HCT116 (cell line): ENCODE results near the gene TMEM101. TPM values are rescaled to one million over a fixed set of nuclear protein-coding genes. Genes with fewer than 3 reads are reported as not detected.

Experiments used
- ATAC-seq: fragments of 200-7000 bp; cut with Tn5 transposase; 2 replicates; pipeline ENCODE4 v1.9.1; 2020; ENCODE audit warnings: mild to moderate bottlenecking, moderate library complexity
- BruUV-seq: library from RNA; stranded (reverse); fragments of 400-500 nt; replicated peaks from 2 replicates; lab custom pipeline; 2021; lab: Mats Ljungman, UMichigan
- CTCF ChIA-PET: fragments of 300-600 bp; sonication (Branson Sonifier 250); formaldehyde crosslinking; loops from one replicate; lab custom pipeline; 2021; ENCODE audit warnings: antibody characterized with exemption; lab: Charles Lee
- POLR2A ChIA-PET: fragments of 300-600, 350-600 bp; sonication (Branson Sonifier 250); formaldehyde crosslinking; loops from one replicate; lab custom pipeline; 2021; ENCODE audit warnings: antibody characterized with exemption; lab: Charles Lee
- RAD21 ChIA-PET, 2 experiments: fragments of 300-600 bp; sonication (Branson Sonifier 250); formaldehyde crosslinking; loops; one replicate each; lab custom pipeline; 2023; ENCODE audit warnings: low total read pairs in 2 of 2; ENCODE audit not compliant: uncharacterized antibody in 2 of 2, unreplicated experiment in 2 of 2, low non-redundant PET in 1 of 2; lab: Charles Lee
- DNase-seq: peaks from one replicate; pipeline ENCODE4 v3.0.0-alpha.2; 2010; ENCODE audit warnings: low read depth, low spot score
- H2AFZ ChIP-seq: fragments of 200-600 bp; shearing (Covaris generic), sonication (generic); 2 replicates; pipeline ENCODE4 v1.6.1; 2017; ENCODE audit warnings: low read depth, mixed run types, mixed read lengths, antibody characterized with exemption, low read length; ENCODE audit not compliant: poor library complexity, severe bottlenecking
- H3K27ac ChIP-seq: 2 replicates; pipeline ENCODE4 v1.5.1; 2012; ENCODE audit warnings: low read depth, low read length
- H3K27me3 ChIP-seq: fragments of 200-600 bp; sonication (generic); 2 replicates; pipeline ENCODE4 v1.6.1; 2016; ENCODE audit warnings: mixed run types, low read length, mixed read lengths; ENCODE audit not compliant: insufficient read depth
- H3K36me3 ChIP-seq, 2 experiments: fragments of 200-500 bp in 1 of 2; fragments of 200-600 bp in 1 of 2; sonication (Bioruptor generic) in 1 of 2; sonication (generic) in 1 of 2; 2 replicates each; pipeline versions ENCODE4 v1.5.1 to v1.6.1; 2014 to 2016; ENCODE audit warnings: low read length in 2 of 2, inconsistent platforms in 1 of 2, mixed read lengths in 1 of 2, mixed run types in 1 of 2; ENCODE audit not compliant: insufficient read depth in 2 of 2, control insufficient read depth in 1 of 2
- H3K4me1 ChIP-seq, 2 experiments: fragments of 200-600 bp in 1 of 2; sonication (generic) in 1 of 2; 2 replicates each; pipeline versions ENCODE4 v1.5.1 to v1.6.1; 2012 to 2017; ENCODE audit warnings: low read length in 2 of 2, inconsistent platforms in 1 of 2, mild to moderate bottlenecking in 1 of 2, mixed read lengths in 1 of 2, mixed run types in 1 of 2, moderate library complexity in 1 of 2; ENCODE audit not compliant: insufficient read depth in 2 of 2, control insufficient read depth in 1 of 2
- H3K4me2 ChIP-seq: fragments of 200-600 bp; sonication (generic); 2 replicates; pipeline ENCODE4 v1.6.1; 2017; ENCODE audit warnings: mixed run types, low read length, mixed read lengths
- H3K4me3 ChIP-seq, 2 experiments: fragments of 200-600 bp in 1 of 2; sonication (generic) in 1 of 2; replicated peaks in 1 of 2; 2 replicates each; pipeline ENCODE4 v1.5.1; 2011 to 2016; ENCODE audit warnings: low read length in 2 of 2, control low read depth in 1 of 2, low read depth in 1 of 2, mild to moderate bottlenecking in 1 of 2, mixed read lengths in 1 of 2, mixed run types in 1 of 2
- H3K79me2 ChIP-seq: fragments of 200-600 bp; sonication (generic); 2 replicates; pipeline ENCODE4 v1.6.1; 2017; ENCODE audit warnings: mild to moderate bottlenecking, mixed run types, low read length, moderate library complexity, mixed read lengths; ENCODE audit not compliant: insufficient read depth
- H3K9ac ChIP-seq: fragments of 200-600 bp; sonication (generic); 2 replicates; pipeline ENCODE4 v1.6.1; 2016; ENCODE audit warnings: low read length, mixed read lengths
- H3K9me2 ChIP-seq: fragments of 200-600 bp; sonication (generic), shearing (Covaris generic); 2 replicates; pipeline ENCODE4 v1.6.1; 2017; ENCODE audit warnings: mixed run types, mild to moderate bottlenecking, moderate library complexity; ENCODE audit not compliant: insufficient read depth
- H3K9me3 ChIP-seq, 2 experiments: fragments of 200-500 bp in 1 of 2; fragments of 200-600 bp in 1 of 2; sonication (Bioruptor generic) in 1 of 2; sonication (generic) in 1 of 2; 2 replicates each; pipeline ENCODE4 v1.6.1; 2014 to 2017; ENCODE audit warnings: low read length in 2 of 2, mixed read lengths in 2 of 2, inconsistent platforms in 1 of 2, low read depth in 1 of 2, mild to moderate bottlenecking in 1 of 2, mixed run types in 1 of 2, moderate library complexity in 1 of 2; ENCODE audit not compliant: control insufficient read depth in 1 of 2, insufficient read depth in 1 of 2
- H4K20me1 ChIP-seq: fragments of 200-600 bp; sonication (generic), shearing (Covaris generic); 2 replicates; pipeline ENCODE4 v1.6.1; 2017; ENCODE audit warnings: mixed run types, mild to moderate bottlenecking, moderate library complexity; ENCODE audit not compliant: insufficient read depth
- CBX3 ChIP-seq: IDR thresholded peaks from 2 replicates; pipeline ENCODE4 v1.6.1; 2012; ENCODE audit warnings: low read depth
- CEBPB ChIP-seq: IDR thresholded peaks from 2 replicates; pipeline ENCODE4 v1.6.1; 2012; ENCODE audit warnings: low read depth
- CTCF ChIP-seq, 3 experiments: fragments of 200-600 bp in 1 of 3; sonication (generic) in 1 of 3; IDR thresholded peaks in 2 of 3; conservative IDR thresholded peaks in 1 of 3; 2 replicates each; pipeline ENCODE4 v1.5.1; 2012 to 2017; ENCODE audit warnings: low read depth in 2 of 3, low read length in 2 of 3, antibody characterized with exemption in 1 of 3, borderline replicate concordance in 1 of 3, control low read depth in 1 of 3, mild to moderate bottlenecking in 1 of 3, mixed read lengths in 1 of 3, mixed run types in 1 of 3, moderate library complexity in 1 of 3; ENCODE audit not compliant: insufficient read depth in 1 of 3
- EGR1 ChIP-seq: IDR thresholded peaks from 2 replicates; pipeline ENCODE4 v1.6.1; 2012; ENCODE audit warnings: low read depth
- ELF1 ChIP-seq: IDR thresholded peaks from 2 replicates; pipeline ENCODE4 v1.6.1; 2012; ENCODE audit warnings: low read depth, borderline replicate concordance
- EZH2 ChIP-seq: fragments of 200-600 bp; sonication (generic); IDR thresholded peaks from 2 replicates; pipeline ENCODE4 v1.6.1; 2017; ENCODE audit warnings: antibody characterized with exemption, mixed run types
- EZH2phosphoT487 ChIP-seq: fragments of 200-600 bp; IDR thresholded peaks from 2 replicates; pipeline ENCODE4 v1.6.1; 2018; ENCODE audit warnings: antibody characterized with exemption, borderline replicate concordance
- FOSL1 ChIP-seq: IDR thresholded peaks from 2 replicates; pipeline ENCODE4 v1.6.1; 2012; ENCODE audit warnings: low read depth
- JUND ChIP-seq: IDR thresholded peaks from 2 replicates; pipeline ENCODE4 v1.6.1; 2012
- POLR2A ChIP-seq: IDR thresholded peaks from 2 replicates; pipeline ENCODE4 v1.7.0; 2011; ENCODE audit warnings: borderline replicate concordance; ENCODE audit not compliant: insufficient read depth, insufficient read length; ENCODE audit errors: extremely low read depth
- POLR2AphosphoS5 ChIP-seq: IDR thresholded peaks from 2 replicates; pipeline ENCODE4 v1.6.1; 2011; ENCODE audit warnings: mild to moderate bottlenecking, low read depth, low read length, moderate library complexity
- RAD21 ChIP-seq: IDR thresholded peaks from 2 replicates; pipeline ENCODE4 v1.6.1; 2012; ENCODE audit warnings: low read depth, mild to moderate bottlenecking
- SIN3A ChIP-seq: IDR thresholded peaks from 2 replicates; pipeline ENCODE4 v1.6.1; 2012; ENCODE audit warnings: low read depth
- SRF ChIP-seq: IDR thresholded peaks from 2 replicates; pipeline ENCODE4 v1.6.1; 2012; ENCODE audit warnings: low read depth
- TCF7L2 ChIP-seq: IDR thresholded peaks from 2 replicates; pipeline ENCODE4 v1.7.0; 2011; ENCODE audit warnings: borderline replicate concordance, inconsistent platforms; ENCODE audit not compliant: insufficient read depth, insufficient read length; ENCODE audit errors: extremely low read depth
- YY1 ChIP-seq: IDR thresholded peaks from 2 replicates; pipeline ENCODE4 v1.6.1; 2011; ENCODE audit warnings: low read length, low read depth, moderate library complexity, mild to moderate bottlenecking; ENCODE audit not compliant: insufficient replicate concordance; ENCODE audit errors: extremely low read depth
- ZFX ChIP-seq: fragments of 450-650 bp; IDR thresholded peaks from 2 replicates; pipeline ENCODE4 v1.6.1; 2017
- ZNF274 ChIP-seq: fragments of 200-500 bp; sonication (Bioruptor generic); IDR thresholded peaks from 2 replicates; pipeline ENCODE4 v1.6.1; 2014; ENCODE audit warnings: mild to moderate bottlenecking, low read depth, low read length, inconsistent platforms
- intact Hi-C: fragments of 100-400 bp; cut with micrococcal nuclease; formaldehyde crosslinking; loops from 2 replicates; pipeline ENCODE4 v1.10.0; 2022
- total RNA-seq: library from RNA; stranded (reverse); gene quantifications from one replicate; pipeline ENCODE4 v1.2.1, GENCODE V29; 2021; ENCODE audit not compliant: unreplicated experiment
- TF ChIP-seq, protein P1 (sequence below): IDR thresholded peaks from 2 replicates; pipeline ENCODE4 v1.6.1; 2012
- TF ChIP-seq, protein P2 (sequence below): IDR thresholded peaks from 2 replicates; pipeline ENCODE4 v1.6.1; 2012; ENCODE audit warnings: low read depth

The TMEM101 gene
- total RNA-seq, 1 experiment from 2014 or later: 43.8 TPM

DNA sequence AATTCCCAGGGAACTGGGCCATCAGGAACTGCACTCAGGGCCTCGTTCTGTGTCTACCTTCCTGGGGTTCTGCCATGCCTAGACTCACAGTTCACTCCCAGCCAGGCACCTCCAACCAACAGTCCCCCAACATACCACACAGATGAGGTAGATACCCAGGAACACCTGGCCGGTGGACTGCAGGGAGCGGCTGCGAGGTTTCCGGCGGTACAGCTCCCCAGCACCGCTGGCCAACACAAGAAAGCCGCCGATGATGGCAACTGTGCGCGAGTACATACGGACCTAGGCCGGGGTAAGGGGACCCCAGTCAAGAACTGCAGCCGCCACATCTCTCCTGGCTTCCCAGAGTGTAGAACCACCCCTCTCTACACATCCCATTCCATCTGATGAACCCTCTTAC, 1.9 kb downstream of the TMEM101 start:
- Histone ChIP-seq H4K20me1 (no peaks in the 10 kb centered on the region), H2AFZ (no peak overlapping the region), H3K36me3 (peaks cover 6 to 15% of the 10 kb centered on the region in 2 experiments; a peak in 3 of 4 replicates), H3K9ac (no peak overlapping the region), H3K9me2 (no peaks in the 10 kb centered on the region), H3K27me3 (no peaks in the 10 kb centered on the region), H3K4me3 (no peak overlapping the region), H3K4me1 (peaks cover 25 to 46% of the 10 kb centered on the region in 2 experiments), H3K4me2 (no peak overlapping the region), H3K9me3 (no peaks in the 10 kb centered on the region), H3K79me2 (peaks cover 37% of the 10 kb centered on the region), H3K27ac (no peak overlapping the region; the same call in 1 of the 2 replicates)
- BruUV-seq: no TSS peak
- ATAC-seq (no peak), DNase-seq (no peak)
- RAD21 ChIA-PET: no interaction called here
- POLR2A ChIA-PET: no interaction called here
- CTCF ChIA-PET: no interaction called here
- no peak for TF ChIP-seq YY1
- no peak for TF ChIP-seq CTCF (IDR thresholded peaks at IDR 0.05 in 2 of 3, conservative IDR thresholded peaks at IDR 0.05 in 1 of 3; ENCODE audit: borderline replicate concordance in 1 of 3, insufficient read depth in 1 of 3, low read depth in 2 of 3, low read length in 2 of 3)
- TF ChIP-seq FOSL1: no peak
- TF ChIP-seq EGR1: no peak
- no peak for TF ChIP-seq ZFX
- TF ChIP-seq SIN3A: no peak
- no peak for TF ChIP-seq POLR2AphosphoS5
- TF ChIP-seq, protein P1, sequence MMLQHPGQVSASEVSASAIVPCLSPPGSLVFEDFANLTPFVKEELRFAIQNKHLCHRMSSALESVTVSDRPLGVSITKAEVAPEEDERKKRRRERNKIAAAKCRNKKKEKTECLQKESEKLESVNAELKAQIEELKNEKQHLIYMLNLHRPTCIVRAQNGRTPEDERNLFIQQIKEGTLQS: no peak
- no peak for TF ChIP-seq EZH2
- no peak for TF ChIP-seq CBX3
- TF ChIP-seq, protein P2, sequence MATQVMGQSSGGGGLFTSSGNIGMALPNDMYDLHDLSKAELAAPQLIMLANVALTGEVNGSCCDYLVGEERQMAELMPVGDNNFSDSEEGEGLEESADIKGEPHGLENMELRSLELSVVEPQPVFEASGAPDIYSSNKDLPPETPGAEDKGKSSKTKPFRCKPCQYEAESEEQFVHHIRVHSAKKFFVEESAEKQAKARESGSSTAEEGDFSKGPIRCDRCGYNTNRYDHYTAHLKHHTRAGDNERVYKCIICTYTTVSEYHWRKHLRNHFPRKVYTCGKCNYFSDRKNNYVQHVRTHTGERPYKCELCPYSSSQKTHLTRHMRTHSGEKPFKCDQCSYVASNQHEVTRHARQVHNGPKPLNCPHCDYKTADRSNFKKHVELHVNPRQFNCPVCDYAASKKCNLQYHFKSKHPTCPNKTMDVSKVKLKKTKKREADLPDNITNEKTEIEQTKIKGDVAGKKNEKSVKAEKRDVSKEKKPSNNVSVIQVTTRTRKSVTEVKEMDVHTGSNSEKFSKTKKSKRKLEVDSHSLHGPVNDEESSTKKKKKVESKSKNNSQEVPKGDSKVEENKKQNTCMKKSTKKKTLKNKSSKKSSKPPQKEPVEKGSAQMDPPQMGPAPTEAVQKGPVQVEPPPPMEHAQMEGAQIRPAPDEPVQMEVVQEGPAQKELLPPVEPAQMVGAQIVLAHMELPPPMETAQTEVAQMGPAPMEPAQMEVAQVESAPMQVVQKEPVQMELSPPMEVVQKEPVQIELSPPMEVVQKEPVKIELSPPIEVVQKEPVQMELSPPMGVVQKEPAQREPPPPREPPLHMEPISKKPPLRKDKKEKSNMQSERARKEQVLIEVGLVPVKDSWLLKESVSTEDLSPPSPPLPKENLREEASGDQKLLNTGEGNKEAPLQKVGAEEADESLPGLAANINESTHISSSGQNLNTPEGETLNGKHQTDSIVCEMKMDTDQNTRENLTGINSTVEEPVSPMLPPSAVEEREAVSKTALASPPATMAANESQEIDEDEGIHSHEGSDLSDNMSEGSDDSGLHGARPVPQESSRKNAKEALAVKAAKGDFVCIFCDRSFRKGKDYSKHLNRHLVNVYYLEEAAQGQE: no peak
- TF ChIP-seq EZH2phosphoT487: no peak
- TF ChIP-seq ZNF274: no peak
- no peak for TF ChIP-seq JUND
- TF ChIP-seq TCF7L2: no peak
- TF ChIP-seq ELF1: no peak
- no peak for TF ChIP-seq POLR2A
- TF ChIP-seq RAD21: no peak
- no peak for TF ChIP-seq CEBPB
- no peak for TF ChIP-seq SRF
- intact Hi-C loops: no loop called here
